Measurements from ENCODE around the gene PIGM. TPM values are rescaled to one million over a fixed set of nuclear protein-coding genes. Genes with fewer than 3 reads are reported as not detected.

The PIGM gene
- total and polyA plus RNA-seq, 9 donors = 2.7 to 7.4 (median 5.9) TPM

GRCh38 chr1:159988006-159988405 is 43.8 kb downstream of the PIGM start:
- H3K4me1 ChIP-seq (ENCODE audit: insufficient read depth) = no peaks in the 10 kb centered on the region
- no peaks in the 10 kb centered on the region for H3K27me3 ChIP-seq
- WGBS, 3 donors = 20 to 50% (median 27%) methylated on average over 1 of the region's 1 CpG
- H3K4me3 ChIP-seq = no peak overlapping the region
- no peaks in the 10 kb centered on the region for H3K36me3 ChIP-seq
- no peak overlapping the region for H3K27ac ChIP-seq
- intact Hi-C loops (cut with DNase I) = no loop called here
- TF ChIP-seq EP300 (IDR thresholded peaks at IDR 0.05) (no peak), CTCF (IDR thresholded peaks at IDR 0.05) (no peak), POLR2A (IDR thresholded peaks at IDR 0.05) (no peak)
- no peaks in the 10 kb centered on the region for H3K9me3 ChIP-seq
- DNase-seq = no peak

- Histone ChIP-seq H3K27ac (no peak overlapping the region), H3K4me3 (no peak overlapping the region), H3K9me3 (no peaks in the 10 kb centered on the region), H3K4me1 (ENCODE audit: insufficient read depth) (no peaks in the 10 kb centered on the region), H3K36me3 (no peaks in the 10 kb centered on the region), H3K27me3 (no peaks in the 10 kb centered on the region)
- intact Hi-C loops (cut with DNase I) = no loop called here
- no peak for DNase-seq
- 47 to 61% (median 48%) methylated on average over 4 of the region's 4 CpGs for WGBS, 3 donors
- TF ChIP-seq EP300 (IDR thresholded peaks at IDR 0.05) (no peak), CTCF (IDR thresholded peaks at IDR 0.05) (no peak), POLR2A (IDR thresholded peaks at IDR 0.05) (no peak)
Measured at GRCh38 chr1:159987186-159987585, 44.6 kb downstream of the PIGM start.

- 69 to 88% (median 78%) methylated on average over 1 of the region's 1 CpG for WGBS, 3 donors
- Histone ChIP-seq H3K4me3 (no peak overlapping the region), H3K27me3 (no peaks in the 10 kb centered on the region), H3K36me3 (no peaks in the 10 kb centered on the region), H3K4me1 (ENCODE audit: insufficient read depth) (no peaks in the 10 kb centered on the region), H3K27ac (no peak overlapping the region), H3K9me3 (no peaks in the 10 kb centered on the region)
- no peak for TF ChIP-seq EP300 (IDR thresholded peaks at IDR 0.05)
- no peak for TF ChIP-seq CTCF (IDR thresholded peaks at IDR 0.05)
- TF ChIP-seq POLR2A (IDR thresholded peaks at IDR 0.05) = no peak
- DNase-seq = no peak
- intact Hi-C loops (cut with DNase I) = no loop called here
Measured at GRCh38 chr1:159986531-159986930, 45.3 kb downstream of the PIGM start.

GRCh38 chr1:159986093-159986492 is 45.7 kb downstream of the PIGM start:
- DNase-seq = no peak
- Histone ChIP-seq H3K27me3 (no peaks in the 10 kb centered on the region), H3K4me3 (no peak overlapping the region), H3K36me3 (no peaks in the 10 kb centered on the region), H3K27ac (no peak overlapping the region), H3K4me1 (ENCODE audit: insufficient read depth) (no peaks in the 10 kb centered on the region), H3K9me3 (no peaks in the 10 kb centered on the region)
- WGBS, 3 donors = 54 to 77% (median 61%) methylated on average over 2 of the region's 2 CpGs
- intact Hi-C loops (cut with DNase I) = no loop called here
- TF ChIP-seq POLR2A (IDR thresholded peaks at IDR 0.05) (no peak), EP300 (IDR thresholded peaks at IDR 0.05) (no peak), CTCF (IDR thresholded peaks at IDR 0.05) (no peak)

- intact Hi-C loops (cut with DNase I) = no loop called here
- WGBS, 3 donors = 88 to 91% (median 89%) methylated on average over 6 of the region's 6 CpGs
- H3K4me1 ChIP-seq (ENCODE audit: insufficient read depth) = no peaks in the 10 kb centered on the region
- no peaks in the 10 kb centered on the region for H3K27me3 ChIP-seq
- H3K4me3 ChIP-seq = no peak overlapping the region
- H3K27ac ChIP-seq = no peak overlapping the region
- H3K9me3 ChIP-seq = no peaks in the 10 kb centered on the region
- no peak for DNase-seq
- TF ChIP-seq CTCF (IDR thresholded peaks at IDR 0.05) (no peak), POLR2A (IDR thresholded peaks at IDR 0.05) (no peak), EP300 (IDR thresholded peaks at IDR 0.05) (no peak)
- H3K36me3 ChIP-seq = no peaks in the 10 kb centered on the region
Measured at GRCh38 chr1:159985473-159985872, 46.3 kb downstream of the PIGM start.
